Measurements from ENCODE around the gene TNFRSF11A. TPM values are rescaled to one million over a fixed set of nuclear protein-coding genes. Genes with fewer than 3 reads are reported as not detected.

Gene TNFRSF11A
- polyA plus RNA-seq, 10 donors: 2.8 to 4.4 (median 3.6) TPM

DNA sequence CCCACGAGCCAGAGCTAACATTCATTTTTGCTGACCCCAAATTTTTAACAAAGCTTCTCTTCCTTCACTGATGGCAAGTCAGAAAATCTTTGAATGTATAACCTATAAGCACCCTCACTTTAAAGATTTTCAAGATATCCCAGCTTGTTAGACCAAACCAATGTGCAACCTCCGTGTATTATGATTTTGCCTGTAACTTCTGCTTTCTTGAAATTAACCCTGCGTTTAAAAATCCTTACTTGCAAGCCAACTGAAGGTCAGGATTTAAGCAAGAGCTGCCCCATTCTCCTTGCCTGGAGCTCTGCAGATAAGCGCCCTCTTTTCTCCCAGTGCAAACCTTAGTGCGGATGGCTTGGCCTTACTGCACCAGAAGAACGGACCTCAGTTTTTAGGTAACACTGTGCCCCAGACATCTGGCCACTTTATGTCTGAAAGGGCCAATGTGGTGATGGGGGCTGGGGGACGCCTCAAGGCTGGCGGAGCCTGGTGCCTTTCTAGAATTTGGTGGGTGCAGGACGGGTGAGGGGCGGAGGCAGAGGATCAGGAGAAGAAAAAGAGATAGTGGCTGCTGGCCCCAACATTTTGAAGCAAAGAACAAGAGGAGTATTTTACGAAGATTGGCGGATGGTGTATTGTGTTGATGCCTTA lies 805 bp upstream of the TNFRSF11A start:
- DNase-seq: peak in 1 of 3 donors; percentile 37

DNA sequence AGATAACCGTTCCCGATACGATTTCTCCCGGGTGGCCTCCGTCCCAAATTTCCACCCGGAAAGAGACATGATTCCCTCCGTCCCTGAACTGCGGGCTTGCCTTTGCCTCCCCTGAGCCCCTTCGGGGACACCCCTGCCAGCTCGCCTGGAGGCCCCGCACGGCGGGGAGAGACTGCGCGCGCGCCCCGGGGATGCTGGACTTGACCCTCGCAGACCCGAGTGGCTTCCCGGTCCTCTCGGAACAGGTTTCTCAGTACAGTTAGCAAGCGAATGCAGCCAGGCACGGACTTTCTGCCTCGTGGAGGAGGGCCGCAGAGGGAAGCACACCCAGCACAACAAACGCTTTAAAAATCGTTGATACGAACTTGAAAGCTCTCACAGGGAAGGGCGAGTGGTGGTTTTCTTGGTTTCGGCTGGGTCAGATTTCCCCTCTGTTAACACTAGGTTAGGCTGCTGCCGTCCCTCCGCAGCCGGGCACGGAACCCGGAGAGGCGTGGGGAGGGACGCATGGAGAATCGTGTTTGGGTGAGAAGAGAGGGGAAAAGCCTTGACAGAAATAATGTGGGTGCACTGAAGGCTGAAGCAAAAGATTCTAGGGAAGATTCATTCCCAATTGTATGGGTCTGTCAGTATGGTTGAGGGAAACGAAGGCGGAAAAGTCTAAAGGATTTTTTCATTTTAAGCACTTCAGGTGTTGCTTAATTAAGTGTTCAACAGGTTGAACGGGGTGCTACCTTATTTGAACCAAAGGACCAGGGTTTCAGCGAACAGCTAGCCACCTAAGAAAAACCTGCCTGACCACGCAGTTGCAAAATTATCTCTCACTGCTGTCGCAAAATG lies 916 bp downstream of the TNFRSF11A start:
- peak in 1 of 3 donors; percentile 65 for DNase-seq

DNA sequence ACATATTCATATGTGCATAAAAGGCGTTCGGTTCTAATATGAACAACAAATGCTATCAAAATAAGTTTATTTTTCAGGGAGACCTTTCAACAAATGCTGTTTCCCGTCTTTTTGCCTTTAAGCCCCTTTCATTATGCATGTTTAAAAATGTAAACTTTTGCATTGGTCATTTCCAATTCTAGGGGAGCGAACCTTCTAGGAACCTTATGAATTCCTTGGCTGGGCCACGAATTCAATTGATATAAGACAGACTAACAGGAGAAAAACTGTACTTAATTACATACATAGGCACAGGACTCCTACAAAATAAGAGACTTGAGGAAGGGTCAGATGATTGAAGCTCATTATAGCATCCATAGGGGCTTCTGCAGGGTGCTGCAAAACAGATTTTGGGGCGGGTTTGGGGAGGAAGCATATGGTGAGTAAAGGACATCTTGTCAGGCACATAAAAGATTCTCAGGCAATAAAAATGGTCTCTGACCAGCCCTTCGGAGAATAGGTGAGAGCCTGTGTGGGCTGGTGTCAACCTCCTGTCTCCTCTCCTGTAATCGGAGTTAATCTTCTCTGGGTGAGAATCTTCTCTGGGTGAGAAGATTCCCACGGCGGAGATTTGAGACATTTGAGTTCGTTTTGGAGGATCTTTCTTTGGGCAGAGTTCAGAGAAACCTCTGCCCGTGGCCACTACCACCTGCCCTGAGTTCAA lies 1.7 kb downstream of the TNFRSF11A start:
- DNase-seq: no peak

DNA sequence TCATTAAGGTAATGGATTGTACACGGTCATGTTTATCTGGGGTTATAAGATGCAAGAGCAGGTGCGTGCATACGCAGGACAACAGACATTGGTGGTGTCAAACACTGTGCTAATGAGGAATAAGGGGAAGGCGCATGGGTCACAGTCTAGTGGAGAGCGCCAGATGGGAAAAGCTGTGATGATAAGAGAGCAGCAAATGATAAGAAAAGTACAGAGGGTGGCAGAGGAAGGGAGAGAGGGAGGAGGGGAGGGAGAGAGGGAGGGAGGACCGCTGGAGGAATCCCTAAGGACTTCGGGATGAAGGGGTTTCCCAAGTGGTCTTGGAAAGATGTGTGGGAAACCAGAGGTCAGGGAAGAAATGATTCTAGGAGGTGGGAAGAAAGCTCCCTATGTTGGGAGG lies 2.9 kb downstream of the TNFRSF11A start:
- no peak for DNase-seq

DNA sequence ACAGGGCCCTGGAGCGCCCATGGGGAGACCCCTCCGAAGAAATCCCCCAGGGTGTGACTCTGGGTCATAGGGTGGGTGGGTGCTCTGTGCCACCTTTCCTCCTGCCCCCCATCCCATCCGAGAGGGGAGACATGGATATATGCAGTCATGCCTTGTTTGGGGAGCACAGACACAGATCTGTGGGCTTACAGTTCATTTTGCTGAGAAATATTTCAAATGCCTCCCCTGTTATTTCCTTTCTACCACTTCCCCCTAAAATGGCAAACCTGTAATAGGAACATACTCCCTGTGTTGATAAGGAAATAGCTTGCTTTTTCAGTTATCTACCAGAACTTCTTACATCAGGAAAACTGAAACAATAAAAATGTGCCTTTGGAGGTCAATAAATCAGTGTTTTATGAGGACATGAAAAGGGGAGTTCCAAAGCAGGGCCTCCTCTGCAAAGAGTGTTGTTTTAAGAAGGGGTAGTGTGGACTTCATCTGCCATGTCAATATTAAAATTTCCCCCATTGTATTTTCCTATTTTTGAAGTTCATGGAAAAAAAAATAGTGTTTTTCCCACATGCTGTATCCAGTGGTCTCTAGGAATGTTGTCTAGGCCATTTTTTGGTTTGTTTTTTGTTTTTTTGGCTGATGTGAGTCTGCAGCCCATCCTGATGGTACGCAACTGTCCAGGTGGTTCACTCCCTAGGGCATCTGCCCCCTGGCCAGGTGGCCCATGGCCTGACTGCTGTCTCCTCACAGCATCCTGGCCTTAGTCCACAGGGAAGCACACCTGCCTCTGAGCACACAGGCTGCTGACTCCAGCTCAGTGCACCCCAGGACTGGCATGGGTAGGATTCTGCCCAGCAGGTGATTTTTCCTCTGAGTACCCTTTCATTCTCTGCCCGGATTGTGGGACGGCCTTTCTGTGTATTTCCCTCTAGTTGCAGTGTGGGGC lies 3.7 kb downstream of the TNFRSF11A start:
- no peak for DNase-seq

DNA sequence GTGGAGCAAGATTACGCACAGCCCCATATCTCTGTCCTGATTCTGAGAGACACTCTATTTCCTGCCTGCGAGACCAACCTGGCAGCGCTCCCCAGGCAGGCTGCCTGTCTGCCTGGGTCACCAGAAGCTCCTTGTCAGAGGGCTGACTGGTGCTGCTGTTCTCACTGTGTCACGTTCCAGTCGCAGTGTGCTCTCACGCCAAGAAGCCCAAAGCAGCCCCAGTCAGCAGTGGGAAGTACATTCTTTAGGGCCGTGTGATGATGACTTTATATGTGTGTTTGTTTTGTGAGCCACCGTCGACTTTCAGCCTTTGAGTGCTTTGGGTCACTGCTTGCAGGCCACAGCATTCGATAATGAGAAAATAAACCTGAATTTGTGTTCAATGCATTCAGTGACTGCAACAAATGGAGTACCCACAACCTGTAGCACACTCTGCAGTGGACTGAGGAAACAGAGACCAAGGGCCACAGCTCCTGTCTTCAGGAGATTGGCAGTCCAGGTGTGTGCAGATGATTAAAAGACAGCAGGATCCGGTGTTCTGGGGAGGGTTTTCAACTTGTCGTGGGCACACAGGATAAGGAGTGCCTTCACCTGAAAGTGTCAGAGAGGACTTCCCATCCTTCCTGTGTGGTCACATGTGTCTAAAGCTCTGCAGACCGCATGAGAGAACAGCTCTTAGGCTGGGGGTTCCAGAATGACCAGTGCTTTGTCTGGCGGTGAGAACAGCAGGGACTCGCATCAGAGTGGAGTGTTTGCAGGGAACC lies 4.8 kb downstream of the TNFRSF11A start:
- no peak for DNase-seq

DNA sequence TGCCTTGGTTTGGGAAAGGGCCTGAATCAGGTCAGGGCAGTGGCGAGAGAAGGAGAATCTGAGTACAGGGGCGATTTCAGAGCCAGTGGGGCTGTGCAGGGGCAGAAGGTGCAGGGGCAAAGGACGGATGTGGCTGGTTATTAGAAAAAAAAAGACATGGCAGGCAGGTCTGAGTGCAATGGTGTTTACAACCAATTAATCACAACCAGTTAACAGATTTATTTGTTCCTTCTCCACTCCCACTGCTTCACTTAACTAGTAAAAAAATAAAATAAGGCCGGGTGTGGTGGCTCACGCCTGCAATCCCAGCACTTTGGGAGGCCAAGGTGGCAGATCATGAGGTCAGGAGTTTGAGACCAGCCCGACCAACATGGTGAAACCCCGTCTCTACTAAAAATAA lies 5.5 kb downstream of the TNFRSF11A start:
- no peak for DNase-seq

DNA sequence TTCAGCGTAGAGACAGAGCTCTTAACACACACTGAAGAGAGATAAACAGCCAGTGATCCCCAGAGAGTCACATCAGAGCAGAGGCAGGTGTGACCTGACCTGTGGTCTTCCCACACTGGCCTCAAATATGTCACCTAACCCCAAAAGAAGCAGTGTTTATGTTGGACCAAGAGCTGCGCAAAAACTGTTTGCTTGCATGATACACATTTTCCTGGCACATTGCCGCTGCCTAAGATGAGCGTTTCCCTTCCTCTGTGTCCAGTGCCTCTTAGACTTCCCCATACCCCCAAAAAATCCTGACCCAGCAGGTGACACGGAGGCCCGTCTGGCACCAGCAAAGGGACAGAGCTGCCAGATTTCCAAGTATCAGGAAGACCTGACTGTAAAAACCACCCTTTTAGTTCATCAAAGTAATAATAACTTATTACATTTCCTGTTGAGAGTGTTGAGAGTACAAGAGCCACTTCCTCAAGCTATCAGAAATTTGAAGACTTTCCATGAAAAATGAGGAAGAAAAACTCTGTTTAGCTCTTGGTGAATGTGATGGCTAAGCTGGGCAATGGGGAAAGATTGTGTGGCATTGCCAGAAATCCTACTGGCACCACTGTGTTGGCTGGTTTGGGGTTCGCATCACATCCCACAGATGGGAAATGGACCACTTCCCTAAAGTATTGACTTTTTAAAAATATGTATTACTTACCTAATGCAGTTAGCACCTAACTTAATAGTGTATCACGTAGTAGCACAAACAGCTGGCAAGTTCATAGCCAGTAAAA lies 6.7 kb downstream of the TNFRSF11A start:
- DNase-seq: peak in 1 of 3 donors; percentile 50

DNA sequence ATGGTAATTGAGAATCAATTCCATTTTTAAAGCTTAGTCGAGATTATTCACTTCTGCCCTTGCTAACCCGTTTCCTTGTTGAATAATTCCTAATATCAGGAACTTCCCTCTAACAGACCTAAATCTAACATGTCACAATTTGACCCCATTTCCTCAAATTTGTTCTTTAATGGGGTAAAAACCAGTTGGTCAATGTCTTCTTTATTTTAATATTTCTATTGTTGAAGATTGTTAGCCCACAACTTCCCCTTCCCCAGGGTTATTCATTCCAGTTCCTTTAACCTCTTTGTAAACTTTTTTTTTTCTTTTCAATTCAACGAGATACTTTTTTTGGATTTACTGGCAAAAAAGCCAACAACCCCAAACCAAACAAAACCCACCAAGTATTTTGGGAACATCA lies 7.3 kb downstream of the TNFRSF11A start:
- DNase-seq: no peak

DNA sequence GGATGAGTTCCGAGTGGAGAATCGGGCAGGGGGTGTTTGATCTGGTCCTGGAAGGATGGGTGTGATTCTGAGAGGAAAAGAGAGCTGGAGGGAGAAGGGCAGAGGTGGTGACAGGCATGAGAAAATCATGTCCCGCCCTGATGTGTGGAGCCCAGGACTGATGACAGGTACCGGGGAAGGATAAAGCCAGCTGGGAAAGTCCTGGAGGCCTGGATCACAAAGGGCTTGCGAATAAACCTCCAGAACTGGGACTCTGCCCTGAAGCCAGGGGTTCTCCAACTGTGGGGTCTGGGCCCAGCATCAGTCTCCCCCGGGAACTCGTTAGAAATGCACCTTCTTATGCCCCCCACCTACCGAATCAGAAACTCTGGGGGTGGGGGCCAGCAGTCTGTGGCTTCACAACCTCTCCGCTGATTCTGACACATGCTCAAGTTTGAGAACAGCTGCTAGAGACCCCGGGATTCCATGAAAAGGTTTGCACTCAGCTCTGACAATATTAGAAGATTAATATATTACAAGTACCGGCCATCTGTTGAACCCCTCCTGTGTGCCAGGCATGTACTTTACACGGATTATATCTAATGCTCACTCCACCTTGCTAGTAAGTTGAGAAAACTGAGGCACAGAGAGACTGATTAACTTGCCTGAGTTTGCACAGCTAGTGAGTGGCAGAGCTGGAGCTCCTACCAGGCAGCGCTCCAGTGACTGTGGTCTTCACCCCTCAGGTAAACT lies 8.0 kb downstream of the TNFRSF11A start:
- no peak for DNase-seq

DNA sequence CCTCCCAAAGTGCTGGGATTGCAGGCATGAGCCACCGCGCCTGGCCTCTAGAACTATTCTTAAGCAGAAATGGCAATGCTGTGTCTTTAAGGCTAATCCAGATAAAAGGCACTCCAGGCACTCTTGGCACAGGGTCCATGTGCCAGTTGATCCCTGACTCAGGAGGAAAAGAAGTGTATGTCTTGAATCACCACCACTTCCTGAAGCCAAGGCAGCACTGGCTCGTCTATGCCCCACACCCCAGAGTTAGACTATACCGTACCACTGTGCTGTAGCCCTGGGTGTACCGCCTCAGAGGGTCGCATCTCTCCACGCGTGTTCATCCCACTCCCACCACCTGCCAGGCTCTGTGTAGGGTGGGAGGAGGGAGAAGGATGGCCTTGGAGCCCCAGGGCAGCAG lies 9.0 kb downstream of the TNFRSF11A start:
- no peak for DNase-seq

DNA sequence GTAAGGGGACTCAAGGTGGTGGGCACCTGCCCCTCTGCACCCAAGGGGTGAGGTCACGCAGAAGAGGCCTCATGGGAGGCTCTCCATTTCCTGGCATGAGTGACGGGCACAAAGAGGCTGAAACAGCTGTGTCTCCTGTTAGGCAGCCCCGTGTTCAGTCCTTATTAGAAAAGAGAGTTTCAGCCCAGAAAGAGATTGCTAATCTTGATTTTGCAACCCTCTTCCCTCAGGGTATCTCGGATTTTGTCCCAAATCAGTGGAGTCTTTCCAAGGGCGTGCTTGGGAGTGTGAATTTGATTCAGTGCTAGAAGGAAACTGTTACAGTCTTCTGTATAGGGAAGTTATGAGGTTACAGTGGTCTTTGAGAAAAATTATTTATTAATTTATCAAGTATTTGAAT lies 10.4 kb downstream of the TNFRSF11A start:
- DNase-seq: no peak

DNA sequence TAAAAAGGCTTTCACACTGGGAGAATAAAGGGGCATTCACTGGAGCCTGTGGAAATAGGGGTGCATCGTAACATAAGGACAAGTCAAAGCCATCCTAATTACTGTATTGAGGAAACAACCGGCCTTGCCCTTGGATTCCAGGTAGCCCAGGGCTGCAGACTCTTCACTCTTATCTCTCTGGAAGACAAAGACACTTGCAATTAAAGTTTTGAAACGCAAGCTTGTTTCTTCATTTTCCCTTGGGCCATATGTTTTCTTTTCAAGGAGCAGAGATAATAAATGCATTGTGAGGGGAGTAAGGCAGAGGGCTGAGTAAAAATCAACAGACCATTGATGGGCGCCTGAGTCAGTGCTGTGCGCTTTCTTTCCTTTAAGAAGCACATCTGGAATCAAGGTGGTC lies 11.5 kb downstream of the TNFRSF11A start:
- no peak for DNase-seq

DNA sequence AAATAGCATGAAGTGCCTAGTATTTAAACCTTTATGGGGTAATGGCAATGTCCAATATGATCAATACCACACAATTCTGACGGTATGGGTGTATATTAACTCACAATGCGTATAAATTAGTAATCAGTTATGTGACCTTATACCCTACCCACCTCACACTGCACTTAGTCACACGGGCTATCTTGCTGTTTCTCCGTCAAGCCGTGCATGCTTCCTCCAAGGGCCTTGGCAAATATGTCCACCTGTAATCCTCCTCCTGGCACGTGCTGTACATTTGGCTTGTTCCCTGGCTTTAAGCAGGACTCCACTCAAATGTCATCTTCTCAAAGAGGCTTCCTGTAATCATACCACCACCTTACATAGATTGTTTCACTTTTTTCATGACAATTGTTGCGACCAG lies 12.2 kb downstream of the TNFRSF11A start:
- DNase-seq: no peak

DNA sequence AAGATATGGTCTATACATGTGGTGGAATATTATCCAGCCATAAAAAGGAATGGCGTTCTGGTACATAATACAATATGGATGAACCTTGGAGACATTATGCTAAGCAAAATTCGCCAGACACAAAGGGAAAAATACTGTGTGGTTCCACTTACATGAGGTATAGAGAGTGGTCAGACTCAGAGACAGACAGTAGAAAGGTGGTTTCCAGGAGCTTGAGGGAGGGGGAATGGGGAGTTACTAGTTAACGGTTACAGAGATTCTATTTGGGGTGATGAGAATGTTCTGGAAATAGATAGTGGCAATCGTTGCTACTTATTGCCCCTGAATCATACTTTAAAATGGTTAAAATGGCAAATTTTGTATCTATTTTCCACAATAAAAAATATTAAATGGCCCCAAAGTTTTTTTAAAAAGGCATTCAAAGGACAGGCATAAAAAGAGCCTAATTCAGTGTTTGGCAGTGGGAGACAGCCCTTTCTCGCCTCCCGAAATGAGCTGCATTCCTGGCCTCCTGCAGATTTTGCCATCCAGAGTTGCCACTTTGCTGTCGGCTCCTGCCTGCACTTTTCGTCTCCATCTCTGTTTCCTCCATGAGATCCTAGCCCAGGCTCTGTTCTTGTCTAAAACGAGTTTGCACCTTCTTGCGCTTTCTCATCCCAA lies 13.5 kb downstream of the TNFRSF11A start:
- no peak for DNase-seq

DNA sequence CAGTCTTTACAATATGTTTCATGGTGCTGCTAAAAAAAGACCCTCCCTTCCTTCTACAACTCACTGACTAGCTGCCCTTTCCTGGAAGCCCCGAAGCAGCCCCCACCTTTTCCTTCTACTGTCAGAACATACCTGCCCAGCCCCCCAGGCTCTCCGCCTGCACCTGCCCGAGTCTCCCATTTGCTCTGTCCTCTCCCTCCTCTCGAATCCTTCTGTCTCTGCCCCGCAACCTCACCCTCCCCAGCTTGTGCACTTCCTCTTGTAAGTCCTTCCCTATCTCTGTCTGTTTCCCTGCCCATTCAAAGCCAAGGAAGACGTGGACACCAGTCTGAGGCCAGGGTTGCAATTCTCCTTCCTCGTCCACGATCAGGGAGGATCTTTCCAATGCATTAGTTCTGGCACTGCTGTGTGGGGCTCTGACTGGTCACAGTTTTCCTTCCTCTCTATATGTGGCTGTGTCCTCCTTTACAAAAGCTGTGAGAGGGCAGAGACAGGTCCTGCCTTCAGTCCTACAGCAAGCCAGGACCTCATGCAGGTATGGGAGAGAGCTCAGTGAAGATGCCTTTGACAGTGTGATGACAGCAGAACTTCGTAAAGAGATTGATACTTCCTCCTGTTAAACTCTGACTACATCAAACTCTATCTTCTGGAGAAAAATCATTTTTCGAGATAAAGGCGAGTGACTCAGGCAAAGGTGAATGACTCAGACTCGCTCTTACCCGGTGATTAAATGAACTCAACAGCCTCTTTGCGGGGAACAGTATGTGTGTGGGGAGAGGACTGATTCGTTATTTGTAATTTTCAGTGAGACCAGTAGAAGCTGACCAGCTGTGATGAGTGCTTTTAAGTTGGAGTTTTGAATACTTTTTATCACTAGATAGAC lies 14.2 kb downstream of the TNFRSF11A start:
- DNase-seq: peak in 1 of 3 donors; percentile 13

DNA sequence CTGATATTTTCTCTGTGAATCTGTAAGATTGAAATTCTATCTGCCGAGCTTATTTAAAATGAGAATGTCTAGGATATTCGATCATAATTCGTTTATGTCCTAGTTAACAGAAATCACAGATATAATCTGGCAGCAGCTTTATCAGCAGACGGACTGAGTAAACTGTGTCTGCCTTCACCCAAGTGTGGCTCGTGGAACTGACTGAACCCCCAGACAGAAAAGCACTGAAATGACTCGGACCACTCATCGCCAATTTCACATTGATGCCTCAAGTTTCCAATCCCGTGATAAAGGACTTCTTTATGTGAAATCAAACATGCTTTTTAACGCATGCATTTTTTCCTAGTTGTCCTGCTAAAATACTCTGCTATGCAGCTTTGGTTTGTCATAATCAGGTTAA lies 15.9 kb downstream of the TNFRSF11A start:
- DNase-seq: no peak

DNA sequence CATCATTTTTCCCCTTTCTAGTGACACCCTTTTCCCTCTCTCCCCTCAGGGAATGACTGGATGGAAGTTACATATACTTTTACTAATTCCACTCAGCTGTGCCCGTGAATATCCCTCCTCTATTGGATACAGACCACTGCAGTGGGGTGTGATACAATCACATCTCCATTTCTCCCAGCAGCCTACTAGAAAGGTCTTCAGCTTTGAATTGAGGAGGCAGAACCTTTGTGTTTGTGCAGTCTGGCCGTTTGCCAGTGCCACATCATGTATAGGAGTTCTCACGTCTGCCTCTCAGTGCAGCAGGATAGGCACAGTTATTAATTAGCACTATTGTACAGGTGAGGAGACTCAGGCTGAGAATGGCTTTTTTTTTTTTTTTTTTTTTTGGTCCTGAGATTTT lies 16.4 kb downstream of the TNFRSF11A start:
- DNase-seq: no peak

All from muscle of back (tissue), 11 donors.